22Rv1 (cell line): Measurements from ENCODE around the gene ALX3.

Experiments
- ZFX ChIP-seq: fragments of 450-650 bp; IDR thresholded peaks from 2 replicates; pipeline ENCODE4 v1.6.1; 2017; ENCODE audit warnings: antibody characterized with exemption, borderline replicate concordance
- TF ChIP-seq, protein P1 (sequence below): fragments of 450-650 bp; IDR thresholded peaks from 2 replicates; pipeline ENCODE4 v1.5.1; 2017; ENCODE audit warnings: mild to moderate bottlenecking

DNA sequence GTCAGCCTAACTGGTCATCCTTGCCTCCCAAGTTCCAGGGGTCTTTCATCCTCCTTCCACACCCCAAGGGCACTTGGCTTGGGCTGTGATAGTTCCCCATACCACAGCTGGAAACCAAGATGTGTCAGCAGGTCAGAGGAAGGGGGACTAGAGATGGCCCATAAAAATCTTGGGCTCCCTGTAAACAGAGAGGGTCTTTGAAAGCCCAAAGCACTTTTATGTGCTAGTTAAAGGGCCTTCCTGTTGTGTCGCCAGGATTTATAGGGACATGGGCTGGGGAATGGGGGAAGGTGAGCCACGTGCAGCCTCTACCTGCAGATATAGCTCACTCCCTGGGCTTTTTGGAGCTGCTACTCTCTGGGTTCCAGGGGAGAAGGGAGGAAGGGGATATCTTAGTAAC lies 29.9 kb upstream of the ALX3 start:
- TF ChIP-seq, protein P1, sequence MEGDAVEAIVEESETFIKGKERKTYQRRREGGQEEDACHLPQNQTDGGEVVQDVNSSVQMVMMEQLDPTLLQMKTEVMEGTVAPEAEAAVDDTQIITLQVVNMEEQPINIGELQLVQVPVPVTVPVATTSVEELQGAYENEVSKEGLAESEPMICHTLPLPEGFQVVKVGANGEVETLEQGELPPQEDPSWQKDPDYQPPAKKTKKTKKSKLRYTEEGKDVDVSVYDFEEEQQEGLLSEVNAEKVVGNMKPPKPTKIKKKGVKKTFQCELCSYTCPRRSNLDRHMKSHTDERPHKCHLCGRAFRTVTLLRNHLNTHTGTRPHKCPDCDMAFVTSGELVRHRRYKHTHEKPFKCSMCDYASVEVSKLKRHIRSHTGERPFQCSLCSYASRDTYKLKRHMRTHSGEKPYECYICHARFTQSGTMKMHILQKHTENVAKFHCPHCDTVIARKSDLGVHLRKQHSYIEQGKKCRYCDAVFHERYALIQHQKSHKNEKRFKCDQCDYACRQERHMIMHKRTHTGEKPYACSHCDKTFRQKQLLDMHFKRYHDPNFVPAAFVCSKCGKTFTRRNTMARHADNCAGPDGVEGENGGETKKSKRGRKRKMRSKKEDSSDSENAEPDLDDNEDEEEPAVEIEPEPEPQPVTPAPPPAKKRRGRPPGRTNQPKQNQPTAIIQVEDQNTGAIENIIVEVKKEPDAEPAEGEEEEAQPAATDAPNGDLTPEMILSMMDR = no peak
- TF ChIP-seq ZFX = no peak
